WERI-Rb-1 (cell line): ENCODE results near the gene GPR84.
"Not testable (repeated sequence)": the region's sequence is repeated elsewhere in the genome, so short reads cannot be mapped to it uniquely, and the experiment has no call there.

ENCODE experiments used
- DNase-seq: peaks from one replicate; pipeline ENCODE4 v3.0.0-alpha.2; 2020
- H3K27ac ChIP-seq: fragments of 250-450 bp; sonication (Bioruptor Pico); 2 replicates; pipeline ENCODE4 v1.5.1; 2020; ENCODE audit warnings: mild to moderate bottlenecking, moderate library complexity
- H3K27me3 ChIP-seq: fragments of 250-450 bp; sonication (Bioruptor Pico); 2 replicates; pipeline ENCODE4 v1.5.1; 2021; ENCODE audit warnings: mild to moderate bottlenecking, low read depth, moderate library complexity; ENCODE audit not compliant: insufficient read depth, severe bottlenecking
- H3K36me3 ChIP-seq: fragments of 250-450 bp; sonication (Bioruptor Pico); 2 replicates; pipeline ENCODE4 v1.5.1; 2020; ENCODE audit warnings: mild to moderate bottlenecking, moderate library complexity
- H3K4me3 ChIP-seq: 2 replicates; pipeline ENCODE4 v1.5.1; 2011; ENCODE audit warnings: low read depth, mild to moderate bottlenecking, control low read depth, low read length
- H3K9me3 ChIP-seq: fragments of 250-450 bp; sonication (Bioruptor Pico); 2 replicates; pipeline ENCODE4 v1.5.1; 2021; ENCODE audit warnings: mild to moderate bottlenecking, moderate library complexity; ENCODE audit not compliant: severe bottlenecking
- TF ChIP-seq, protein P1 (sequence below): IDR thresholded peaks from 2 replicates; pipeline ENCODE4 v1.5.1; 2011; ENCODE audit warnings: low read depth, mild to moderate bottlenecking, control low read depth, inconsistent platforms, low read length

Gene GPR84

DNA sequence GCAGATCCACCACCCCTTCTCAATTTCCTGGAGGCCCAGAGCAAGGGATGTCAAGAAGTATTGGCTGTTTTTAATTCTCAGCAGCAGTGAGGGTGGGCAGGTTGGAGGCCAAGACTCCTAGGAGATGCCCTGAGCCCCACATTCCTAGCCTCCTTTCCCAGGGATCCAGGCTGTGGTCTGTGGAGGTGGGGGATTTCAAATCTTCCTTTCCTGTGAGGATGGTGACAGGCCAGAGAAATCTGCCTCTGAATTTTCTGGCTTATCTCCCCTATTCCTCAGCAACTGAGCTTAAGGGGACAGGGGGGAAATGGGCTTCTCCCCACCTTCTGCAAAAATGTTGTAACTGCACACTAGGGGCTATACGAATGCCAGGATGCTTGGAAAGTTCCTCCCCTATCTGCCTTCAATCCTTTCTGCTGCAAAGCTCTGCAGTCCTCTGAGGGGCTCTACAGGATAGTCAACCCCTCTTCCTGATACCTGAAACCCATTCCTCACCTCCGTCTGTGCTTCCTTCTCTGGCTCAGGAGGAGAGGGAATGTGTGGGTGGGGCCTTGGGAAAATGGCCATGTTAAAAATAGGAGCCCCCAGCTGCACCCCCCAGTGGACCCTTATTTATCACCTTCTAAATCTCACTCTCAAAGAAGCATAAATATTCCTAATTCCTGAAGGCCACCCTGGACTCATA, 6.6 kb downstream of the GPR84 start:
- Histone ChIP-seq H3K27ac (peak overlapping the region; percentile 98), H3K4me3 (peak overlapping the region; percentile 54), H3K36me3 (no peaks in the 10 kb centered on the region), H3K9me3 (no peaks in the 10 kb centered on the region), H3K27me3 (no peaks in the 10 kb centered on the region)
- no peak for DNase-seq
- TF ChIP-seq, protein P1, sequence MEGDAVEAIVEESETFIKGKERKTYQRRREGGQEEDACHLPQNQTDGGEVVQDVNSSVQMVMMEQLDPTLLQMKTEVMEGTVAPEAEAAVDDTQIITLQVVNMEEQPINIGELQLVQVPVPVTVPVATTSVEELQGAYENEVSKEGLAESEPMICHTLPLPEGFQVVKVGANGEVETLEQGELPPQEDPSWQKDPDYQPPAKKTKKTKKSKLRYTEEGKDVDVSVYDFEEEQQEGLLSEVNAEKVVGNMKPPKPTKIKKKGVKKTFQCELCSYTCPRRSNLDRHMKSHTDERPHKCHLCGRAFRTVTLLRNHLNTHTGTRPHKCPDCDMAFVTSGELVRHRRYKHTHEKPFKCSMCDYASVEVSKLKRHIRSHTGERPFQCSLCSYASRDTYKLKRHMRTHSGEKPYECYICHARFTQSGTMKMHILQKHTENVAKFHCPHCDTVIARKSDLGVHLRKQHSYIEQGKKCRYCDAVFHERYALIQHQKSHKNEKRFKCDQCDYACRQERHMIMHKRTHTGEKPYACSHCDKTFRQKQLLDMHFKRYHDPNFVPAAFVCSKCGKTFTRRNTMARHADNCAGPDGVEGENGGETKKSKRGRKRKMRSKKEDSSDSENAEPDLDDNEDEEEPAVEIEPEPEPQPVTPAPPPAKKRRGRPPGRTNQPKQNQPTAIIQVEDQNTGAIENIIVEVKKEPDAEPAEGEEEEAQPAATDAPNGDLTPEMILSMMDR, result no peak

DNA sequence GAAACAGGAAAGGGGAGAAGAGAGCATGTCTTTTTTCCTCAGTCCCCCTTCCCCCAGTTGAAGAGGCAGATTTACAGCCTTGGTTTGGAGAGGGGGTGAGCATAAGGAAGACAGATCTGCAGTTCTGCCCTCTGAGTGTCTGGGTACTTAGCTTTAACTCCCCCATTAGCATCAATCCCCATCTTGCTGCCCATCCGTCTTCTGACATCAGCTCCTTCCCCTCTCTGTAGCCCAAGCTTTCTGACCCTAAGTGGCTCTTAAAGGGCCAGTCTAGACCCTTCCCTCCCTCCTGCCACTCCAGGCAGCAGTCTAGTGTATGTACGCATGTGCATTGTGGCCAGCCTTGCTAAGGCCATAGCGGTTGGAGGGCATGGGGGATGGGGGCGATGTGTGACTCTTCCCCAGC, 7.3 kb downstream of the GPR84 start:
- peak; percentile 94 for DNase-seq
- no peak overlapping the region; the same call in 1 of the 2 replicates for H3K4me3 ChIP-seq
- H3K27ac ChIP-seq, result peak overlapping the region; percentile 98
- no peaks in the 10 kb centered on the region for H3K27me3 ChIP-seq
- TF ChIP-seq, protein P1, result no peak
- H3K9me3 ChIP-seq, result no peaks in the 10 kb centered on the region
- H3K36me3 ChIP-seq, result no peaks in the 10 kb centered on the region

DNA sequence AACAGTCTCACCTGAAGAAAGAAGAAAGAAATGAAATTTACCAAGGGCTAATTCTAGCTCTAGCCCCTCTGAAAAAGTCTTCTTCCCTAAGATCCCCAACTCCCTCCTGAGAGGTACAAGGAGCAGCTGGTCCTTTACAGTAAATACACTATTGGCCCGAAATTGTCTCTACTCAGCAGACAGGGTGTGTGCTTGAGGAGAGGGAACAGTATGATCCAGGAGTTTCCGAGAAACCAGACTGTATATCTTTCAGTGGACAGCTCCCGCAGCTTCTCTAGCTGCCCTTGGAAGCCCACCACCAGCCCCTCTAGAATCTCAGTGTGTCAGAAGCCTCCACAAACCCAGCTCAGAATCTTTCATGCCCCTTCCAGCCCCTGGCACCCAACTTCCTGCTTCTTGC, 8.1 kb downstream of the GPR84 start:
- peak overlapping the region; percentile 98 for H3K27ac ChIP-seq
- no peaks in the 10 kb centered on the region for H3K9me3 ChIP-seq
- TF ChIP-seq, protein P1, result no peak
- H3K27me3 ChIP-seq, result no peaks in the 10 kb centered on the region
- peak overlapping the region; percentile 0 for H3K4me3 ChIP-seq
- peaks cover 5% of the 10 kb centered on the region for H3K36me3 ChIP-seq
- DNase-seq, result no peak

DNA sequence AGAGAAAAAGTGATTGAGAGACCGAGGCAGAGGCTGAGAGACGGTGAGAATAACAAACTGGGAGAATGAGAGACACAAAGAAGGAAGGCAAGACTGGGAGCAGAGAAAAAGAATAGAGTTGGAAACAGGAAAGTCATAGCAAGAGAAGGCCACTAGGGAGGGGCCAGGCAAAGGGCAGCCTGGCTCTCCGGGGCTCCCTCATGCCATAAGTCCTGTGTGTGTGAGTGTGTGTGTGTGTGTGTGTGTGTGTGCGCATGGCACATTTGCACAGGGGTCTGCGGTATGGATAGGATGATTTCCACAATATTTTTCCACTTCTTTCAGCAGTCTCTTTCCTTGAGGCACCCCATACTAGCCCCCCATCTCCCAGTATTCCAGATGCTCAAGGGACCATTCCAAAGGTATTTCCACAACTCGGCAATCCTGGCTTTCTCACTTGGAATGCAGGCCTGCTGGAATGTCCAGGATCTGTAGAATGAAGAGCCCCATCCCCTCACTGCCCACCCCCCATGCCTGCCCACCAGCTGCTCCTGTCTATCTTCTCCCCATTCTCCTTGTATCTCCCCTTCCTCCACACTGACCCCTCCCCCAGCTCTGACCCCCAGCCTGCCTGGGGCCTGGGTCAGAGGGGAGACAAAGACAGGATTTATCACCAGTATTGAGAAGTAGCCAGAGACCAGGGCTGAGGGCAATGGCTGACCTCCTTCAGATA, 9.0 kb downstream of the GPR84 start:
- peak; percentile 39 for DNase-seq
- no peaks in the 10 kb centered on the region for H3K9me3 ChIP-seq
- H3K36me3 ChIP-seq, result peaks cover 6% of the 10 kb centered on the region
- TF ChIP-seq, protein P1, result peak; percentile 45
- H3K4me3 ChIP-seq, result no peak overlapping the region
- H3K27me3 ChIP-seq, result no peaks in the 10 kb centered on the region
- H3K27ac ChIP-seq, result peak overlapping the region; percentile 98

DNA sequence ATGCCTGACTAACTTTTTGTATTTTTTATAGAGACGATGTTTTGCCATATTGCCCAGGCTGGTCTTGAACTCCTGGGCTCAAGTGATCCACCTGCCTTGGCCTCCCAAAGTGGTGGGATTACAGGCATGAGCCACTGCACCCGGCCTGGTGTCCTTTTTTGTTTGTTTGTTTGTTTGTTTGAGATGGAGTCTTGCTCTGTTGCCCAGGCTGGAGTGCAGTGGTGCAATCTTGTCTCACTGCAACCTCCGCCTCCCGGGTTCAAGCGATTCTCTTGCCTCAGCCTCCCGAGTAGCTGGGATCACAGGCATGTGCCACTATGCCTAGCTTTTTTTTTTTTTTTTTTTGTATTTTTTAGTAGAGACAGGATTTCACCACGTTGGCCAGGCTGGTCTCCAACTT, 10.0 kb downstream of the GPR84 start:
- not testable (repeated sequence) for DNase-seq, H3K27me3 ChIP-seq, H3K4me3 ChIP-seq, H3K9me3 ChIP-seq
- Histone ChIP-seq H3K27ac (peak overlapping the region; percentile 89; the same call in 1 of the 2 replicates), H3K36me3 (peaks cover 12% of the 10 kb centered on the region)
